GM06990 (cell line): ENCODE data around the gene DNAJA1.
A peak's percentile ranks its signal among the peaks of the same experiment; 100 is the strongest.

Experiments used
- DNase-seq: peaks from one replicate; pipeline ENCODE4 v3.0.0-alpha.2; 2011; ENCODE audit not compliant: insufficient read length; ENCODE audit errors: extremely low read depth
- H3K27me3 ChIP-seq: replicated peaks from 2 replicates; pipeline ENCODE4 v1.6.0; 2011; ENCODE audit warnings: low read length; ENCODE audit not compliant: control insufficient read depth, insufficient read depth
- H3K36me3 ChIP-seq: 2 replicates; pipeline ENCODE4 v1.5.1; 2011; ENCODE audit warnings: low read length; ENCODE audit not compliant: control insufficient read depth, insufficient read depth
- H3K4me3 ChIP-seq: replicated peaks from 2 replicates; pipeline ENCODE4 v1.5.1; 2011; ENCODE audit warnings: low read depth, mild to moderate bottlenecking, control low read depth, low read length
- TF ChIP-seq, protein P1 (sequence below): IDR thresholded peaks from 2 replicates; pipeline ENCODE4 v1.5.1; 2011; ENCODE audit warnings: low read length, control low read depth, mild to moderate bottlenecking, inconsistent platforms; ENCODE audit not compliant: insufficient read depth, poor library complexity, severe bottlenecking

The DNAJA1 gene

DNA sequence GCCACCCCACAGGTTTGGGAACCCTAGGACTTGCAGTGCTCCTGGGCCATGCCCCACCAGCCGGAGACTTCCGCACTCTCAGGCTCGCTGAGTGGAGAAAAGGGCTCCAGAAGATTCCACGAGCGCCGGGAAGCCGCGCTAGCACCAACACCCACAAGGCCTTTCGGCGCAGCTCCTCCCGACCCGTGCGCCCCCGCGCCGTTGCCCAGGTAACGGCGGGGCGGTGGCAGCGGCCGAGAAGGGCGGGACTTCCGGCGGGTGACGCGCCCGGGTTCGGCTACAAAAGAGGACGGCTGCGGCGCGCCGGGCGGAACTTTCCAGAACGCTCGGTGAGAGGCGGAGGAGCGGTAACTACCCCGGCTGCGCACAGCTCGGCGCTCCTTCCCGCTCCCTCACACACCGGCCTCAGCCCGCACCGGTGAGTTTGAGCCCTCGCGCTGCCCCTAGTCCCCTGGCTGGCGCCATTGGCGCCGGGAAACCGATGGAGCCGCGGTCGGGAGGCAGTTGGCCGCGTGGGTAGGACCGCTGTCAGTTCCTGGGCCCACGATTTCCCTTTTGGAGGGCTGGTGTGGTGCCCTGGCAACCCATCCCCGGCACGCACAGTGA, at the start of gene DNAJA1:
Gene DNAJA1 (plus strand): TSS at position 308 of the 606 bp plus-strand sequence. CDS start 1,212 bp downstream, outside the sequence.
- DNase-seq, result peak; percentile 97
- TF ChIP-seq, protein P1, sequence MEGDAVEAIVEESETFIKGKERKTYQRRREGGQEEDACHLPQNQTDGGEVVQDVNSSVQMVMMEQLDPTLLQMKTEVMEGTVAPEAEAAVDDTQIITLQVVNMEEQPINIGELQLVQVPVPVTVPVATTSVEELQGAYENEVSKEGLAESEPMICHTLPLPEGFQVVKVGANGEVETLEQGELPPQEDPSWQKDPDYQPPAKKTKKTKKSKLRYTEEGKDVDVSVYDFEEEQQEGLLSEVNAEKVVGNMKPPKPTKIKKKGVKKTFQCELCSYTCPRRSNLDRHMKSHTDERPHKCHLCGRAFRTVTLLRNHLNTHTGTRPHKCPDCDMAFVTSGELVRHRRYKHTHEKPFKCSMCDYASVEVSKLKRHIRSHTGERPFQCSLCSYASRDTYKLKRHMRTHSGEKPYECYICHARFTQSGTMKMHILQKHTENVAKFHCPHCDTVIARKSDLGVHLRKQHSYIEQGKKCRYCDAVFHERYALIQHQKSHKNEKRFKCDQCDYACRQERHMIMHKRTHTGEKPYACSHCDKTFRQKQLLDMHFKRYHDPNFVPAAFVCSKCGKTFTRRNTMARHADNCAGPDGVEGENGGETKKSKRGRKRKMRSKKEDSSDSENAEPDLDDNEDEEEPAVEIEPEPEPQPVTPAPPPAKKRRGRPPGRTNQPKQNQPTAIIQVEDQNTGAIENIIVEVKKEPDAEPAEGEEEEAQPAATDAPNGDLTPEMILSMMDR, result no peak
- Histone ChIP-seq H3K4me3 (peak within 1 kb of the TSS; percentile 100), H3K27me3 (no peaks in the 10 kb centered on the region), H3K36me3 (peaks cover 5% of the 10 kb centered on the region)

DNA sequence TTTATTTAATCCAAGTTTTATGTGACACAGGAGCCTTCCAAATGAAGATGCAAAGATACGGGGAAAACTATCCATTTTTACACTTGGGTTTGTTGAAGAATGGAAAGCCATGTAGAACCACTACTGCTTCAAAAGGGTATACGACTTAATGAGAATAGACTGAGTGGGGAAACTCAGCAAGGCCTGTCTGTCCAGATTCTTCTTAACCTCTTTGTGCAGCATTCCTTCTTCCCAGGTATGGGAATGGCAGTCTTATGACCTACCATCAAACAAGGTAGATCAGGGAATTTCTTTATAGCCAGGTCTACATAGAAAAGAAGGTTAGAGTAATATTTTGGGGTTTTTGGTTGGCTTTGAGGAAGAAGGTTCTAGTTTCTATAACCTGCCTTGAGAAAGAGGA, 47.0 kb upstream of the DNAJA1 start:
- Histone ChIP-seq H3K27me3 (no peaks in the 10 kb centered on the region), H3K4me3 (no peak overlapping the region), H3K36me3 (peaks cover 15% of the 10 kb centered on the region)
- TF ChIP-seq, protein P1, result no peak
- no peak for DNase-seq

DNA sequence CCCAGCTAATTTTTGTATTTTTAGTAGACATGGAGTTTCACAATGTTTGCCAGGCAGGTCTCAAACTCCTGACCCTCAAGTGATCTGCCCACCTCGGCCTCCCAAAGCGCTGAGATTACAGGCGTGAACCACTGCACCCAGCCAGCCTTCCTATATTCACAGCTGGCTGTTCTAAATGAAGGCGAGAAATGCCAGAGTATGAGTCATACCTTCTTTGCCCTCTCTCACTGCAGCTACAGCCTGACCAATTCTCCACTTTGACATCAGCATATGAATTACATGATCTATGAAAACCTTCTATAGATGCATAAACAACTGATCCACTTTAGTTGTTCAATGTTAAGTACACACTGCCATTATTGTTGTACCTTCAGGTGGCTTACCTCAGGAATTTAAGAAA, 38.1 kb upstream of the DNAJA1 start:
- DNase-seq, result no peak
- H3K27me3 ChIP-seq, result no peaks in the 10 kb centered on the region
- TF ChIP-seq, protein P1, result no peak
- peaks cover 20% of the 10 kb centered on the region for H3K36me3 ChIP-seq
- H3K4me3 ChIP-seq, result no peak overlapping the region

DNA sequence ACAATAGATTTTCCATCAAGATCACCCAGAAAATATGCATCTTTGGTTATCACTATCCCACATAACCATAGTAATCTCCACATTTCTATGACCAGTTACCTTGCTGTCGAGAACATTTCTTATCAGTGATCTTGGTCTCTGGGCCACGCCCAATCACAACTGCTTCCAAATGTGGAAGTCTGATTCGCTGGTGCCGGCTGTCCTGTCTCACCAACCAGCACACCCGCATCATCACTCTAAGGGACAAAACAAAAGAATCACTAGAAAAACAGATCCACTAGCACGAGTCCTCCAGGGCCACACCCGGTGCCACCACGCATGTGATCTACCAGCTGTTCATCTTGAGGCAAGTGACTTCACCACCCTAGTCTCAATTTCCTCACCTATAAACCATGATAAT, 35.4 kb upstream of the DNAJA1 start:
- H3K4me3 ChIP-seq, result no peak overlapping the region
- H3K27me3 ChIP-seq, result no peaks in the 10 kb centered on the region
- H3K36me3 ChIP-seq, result peaks cover 16% of the 10 kb centered on the region
- TF ChIP-seq, protein P1, result no peak
- DNase-seq, result no peak

DNA sequence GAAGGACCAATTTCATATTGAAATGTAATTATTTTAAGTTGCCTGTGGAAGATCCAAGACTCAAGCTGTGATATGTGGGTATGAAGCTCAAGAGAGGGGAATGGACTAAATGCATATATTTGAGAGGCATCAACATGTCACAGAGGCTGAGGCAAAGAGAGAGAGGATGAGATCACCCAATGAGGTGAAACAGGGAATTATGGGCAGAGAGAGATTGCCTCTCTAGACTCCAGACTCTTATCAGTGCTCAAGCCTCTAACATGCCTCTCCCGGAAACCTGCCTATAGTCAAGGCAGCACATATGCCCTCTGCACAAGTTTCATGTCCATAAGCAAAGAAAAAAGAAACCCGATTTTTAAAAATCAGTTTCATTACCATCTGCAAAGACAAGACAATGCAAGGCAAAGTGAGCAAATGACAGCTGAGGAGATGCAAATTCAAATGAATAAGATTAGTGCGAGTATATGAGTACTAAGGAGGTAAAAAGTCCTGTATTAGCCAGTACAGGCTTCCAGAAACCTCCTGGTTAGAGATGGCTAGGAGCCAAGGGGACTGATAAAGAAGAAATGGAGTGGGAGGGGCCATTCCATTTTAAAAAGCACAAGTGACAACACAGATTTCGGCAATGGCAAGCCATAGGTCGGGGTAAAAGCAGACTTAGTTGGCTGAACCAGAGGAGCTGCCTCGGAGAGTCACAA, 33.0 kb upstream of the DNAJA1 start:
- Histone ChIP-seq H3K27me3 (no peaks in the 10 kb centered on the region), H3K36me3 (peaks cover 16% of the 10 kb centered on the region), H3K4me3 (no peak overlapping the region)
- DNase-seq, result no peak
- TF ChIP-seq, protein P1, result no peak
